ENCODE measurements around the gene C12orf57. TPM values are rescaled to one million over a fixed set of nuclear protein-coding genes. Genes with fewer than 3 reads are reported as not detected.

The C12orf57 gene
- total and polyA plus RNA-seq, 2 of the 8 experiments (the other 6 are each of a cell fraction or from before 2014, with no cell fraction given) = 174 to 993 TPM

DNA sequence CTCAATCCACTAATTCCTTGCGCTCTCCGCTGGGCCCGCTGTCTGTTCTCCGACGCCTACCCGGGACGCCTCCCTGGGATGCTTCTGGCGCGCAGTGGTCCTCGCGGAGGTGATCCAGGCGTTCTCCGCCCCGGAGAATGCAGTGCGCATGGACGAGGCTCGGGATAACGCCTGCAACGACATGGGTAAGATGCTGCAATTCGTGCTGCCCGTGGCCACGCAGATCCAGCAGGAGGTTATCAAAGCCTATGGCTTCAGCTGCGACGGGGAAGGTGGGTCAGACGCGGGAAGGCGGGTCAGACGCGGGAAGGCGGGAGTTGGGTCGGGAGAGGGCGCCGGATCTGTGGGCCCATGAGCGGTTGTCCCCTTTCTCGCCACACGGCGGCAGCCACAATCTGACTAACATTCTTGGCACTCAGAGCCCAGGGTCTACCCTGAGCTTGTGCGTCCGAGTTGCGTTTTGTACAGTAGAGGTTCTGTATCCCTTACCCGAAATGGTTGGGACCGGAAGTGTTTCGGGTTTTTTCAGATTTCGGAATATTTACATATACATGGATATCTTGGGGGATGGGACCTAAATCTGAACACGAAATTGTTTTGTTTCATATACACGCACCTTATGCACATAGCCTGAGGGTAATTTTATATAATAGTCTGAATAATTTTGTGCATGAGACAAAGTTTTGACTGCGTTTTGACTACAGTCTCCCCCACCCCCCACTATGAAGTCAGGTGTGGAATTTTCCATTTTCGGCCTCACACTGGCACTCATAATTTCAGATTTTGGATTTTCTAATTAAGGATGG lies 762 bp downstream of the C12orf57 start (continued):
- TF ChIP-seq, protein P1, sequence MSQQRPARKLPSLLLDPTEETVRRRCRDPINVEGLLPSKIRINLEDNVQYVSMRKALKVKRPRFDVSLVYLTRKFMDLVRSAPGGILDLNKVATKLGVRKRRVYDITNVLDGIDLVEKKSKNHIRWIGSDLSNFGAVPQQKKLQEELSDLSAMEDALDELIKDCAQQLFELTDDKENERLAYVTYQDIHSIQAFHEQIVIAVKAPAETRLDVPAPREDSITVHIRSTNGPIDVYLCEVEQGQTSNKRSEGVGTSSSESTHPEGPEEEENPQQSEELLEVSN (IDR thresholded peaks at IDR 0.05) = peak; percentile 69; the same call in 1 of the 2 replicates
- peak; percentile 20 for TF ChIP-seq KDM4A (IDR thresholded peaks at IDR 0.05; ENCODE audit: low read depth, low read length, severe bottlenecking)
- no peak for TF ChIP-seq CEBPB (IDR thresholded peaks at IDR 0.05; ENCODE audit: low read depth, low read length)
- no peak for TF ChIP-seq ASH2L (IDR thresholded peaks at IDR 0.05; ENCODE audit: low read length)
- TF ChIP-seq SIRT6 (IDR thresholded peaks at IDR 0.05; ENCODE audit: low read length) = no peak
- TF ChIP-seq EP300 (IDR thresholded peaks at IDR 0.05; ENCODE audit: borderline replicate concordance in 1 of 2, low read depth in 2 of 2, low read length in 2 of 2) = peak in 1 of 2 experiments; percentile 42; a peak in 1 of 3 replicates
- TF ChIP-seq MAFK (IDR thresholded peaks at IDR 0.05; ENCODE audit: low read depth, low read length) = no peak
- TF ChIP-seq RXRA (IDR thresholded peaks at IDR 0.05; ENCODE audit: insufficient read depth, low read depth, low read length) = no peak
- TF ChIP-seq SIN3A (conservative IDR thresholded peaks at IDR 0.05 in 1 of 2, IDR thresholded peaks at IDR 0.05 in 1 of 2; ENCODE audit: low read depth in 1 of 2, low read length in 2 of 2) = peak in 1 of 2 experiments; percentile 54; a peak in 1 of 4 replicates
- no peak for TF ChIP-seq BACH1 (IDR thresholded peaks at IDR 0.05; ENCODE audit: low read length)
- no peak for TF ChIP-seq KDM1A (IDR thresholded peaks at IDR 0.05; ENCODE audit: borderline replicate concordance, low read length)
- no peak for TF ChIP-seq KDM5A (IDR thresholded peaks at IDR 0.05; ENCODE audit: low read length)
- TF ChIP-seq HDAC2 (IDR thresholded peaks at IDR 0.05; ENCODE audit: borderline replicate concordance in 1 of 2, low read depth in 2 of 2, low read length in 2 of 2) = no peak
- peak; percentile 39 for TF ChIP-seq TBP (IDR thresholded peaks at IDR 0.05; ENCODE audit: low read depth, low read length)
- no peak for TF ChIP-seq TCF12 (IDR thresholded peaks at IDR 0.05; ENCODE audit: low read depth, low read length)
- TF ChIP-seq SP1 (IDR thresholded peaks at IDR 0.05; ENCODE audit: low read depth, low read length) = 0 out of 2 replicates have a peak, but pooled peaks have one; percentile 30
- peak; percentile 71; the same call in 1 of the 2 replicates for TF ChIP-seq GABPA (IDR thresholded peaks at IDR 0.05; ENCODE audit: borderline replicate concordance, insufficient read depth, low read length)
- no peak for TF ChIP-seq SP4 (IDR thresholded peaks at IDR 0.05; ENCODE audit: low read length)
- peak; percentile 19; the same call in 1 of the 2 replicates for TF ChIP-seq YY1 (IDR thresholded peaks at IDR 0.05; ENCODE audit: low read depth, low read length)
- TF ChIP-seq, protein P2, sequence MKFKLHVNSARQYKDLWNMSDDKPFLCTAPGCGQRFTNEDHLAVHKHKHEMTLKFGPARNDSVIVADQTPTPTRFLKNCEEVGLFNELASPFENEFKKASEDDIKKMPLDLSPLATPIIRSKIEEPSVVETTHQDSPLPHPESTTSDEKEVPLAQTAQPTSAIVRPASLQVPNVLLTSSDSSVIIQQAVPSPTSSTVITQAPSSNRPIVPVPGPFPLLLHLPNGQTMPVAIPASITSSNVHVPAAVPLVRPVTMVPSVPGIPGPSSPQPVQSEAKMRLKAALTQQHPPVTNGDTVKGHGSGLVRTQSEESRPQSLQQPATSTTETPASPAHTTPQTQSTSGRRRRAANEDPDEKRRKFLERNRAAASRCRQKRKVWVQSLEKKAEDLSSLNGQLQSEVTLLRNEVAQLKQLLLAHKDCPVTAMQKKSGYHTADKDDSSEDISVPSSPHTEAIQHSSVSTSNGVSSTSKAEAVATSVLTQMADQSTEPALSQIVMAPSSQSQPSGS (IDR thresholded peaks at IDR 0.05; ENCODE audit: low read length) = no peak
- TF ChIP-seq, protein P3, sequence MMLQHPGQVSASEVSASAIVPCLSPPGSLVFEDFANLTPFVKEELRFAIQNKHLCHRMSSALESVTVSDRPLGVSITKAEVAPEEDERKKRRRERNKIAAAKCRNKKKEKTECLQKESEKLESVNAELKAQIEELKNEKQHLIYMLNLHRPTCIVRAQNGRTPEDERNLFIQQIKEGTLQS (IDR thresholded peaks at IDR 0.05; ENCODE audit: insufficient read depth, low read depth, low read length) = no peak

All from H1 (cell line).